ENCODE data around the gene APBB1.

APBB1 gene

GRCh38 chr11:6356503-6357055, 62.3 kb downstream of the APBB1 start:
- Histone ChIP-seq H3K79me2 (no peaks in the 10 kb centered on the region), H3K9ac (no peak overlapping the region), H3K27me3 (ENCODE audit: control insufficient read depth, insufficient read depth, low read length) (no peaks in the 10 kb centered on the region), H3K27ac (no peak overlapping the region), H3K4me1 (no peaks in the 10 kb centered on the region), H3K9me3 (ENCODE audit: control insufficient read depth, low read length) (no peaks in the 10 kb centered on the region), H3K4me2 (ENCODE audit: low read length) (no peak overlapping the region), H2AFZ (no peak overlapping the region), H3K36me3 (ENCODE audit: control insufficient read depth, insufficient read depth, low read length) (no peaks in the 10 kb centered on the region), H3K4me3 (ENCODE audit: low read depth, low read length) (no peak overlapping the region)
- TF ChIP-seq, protein P1, sequence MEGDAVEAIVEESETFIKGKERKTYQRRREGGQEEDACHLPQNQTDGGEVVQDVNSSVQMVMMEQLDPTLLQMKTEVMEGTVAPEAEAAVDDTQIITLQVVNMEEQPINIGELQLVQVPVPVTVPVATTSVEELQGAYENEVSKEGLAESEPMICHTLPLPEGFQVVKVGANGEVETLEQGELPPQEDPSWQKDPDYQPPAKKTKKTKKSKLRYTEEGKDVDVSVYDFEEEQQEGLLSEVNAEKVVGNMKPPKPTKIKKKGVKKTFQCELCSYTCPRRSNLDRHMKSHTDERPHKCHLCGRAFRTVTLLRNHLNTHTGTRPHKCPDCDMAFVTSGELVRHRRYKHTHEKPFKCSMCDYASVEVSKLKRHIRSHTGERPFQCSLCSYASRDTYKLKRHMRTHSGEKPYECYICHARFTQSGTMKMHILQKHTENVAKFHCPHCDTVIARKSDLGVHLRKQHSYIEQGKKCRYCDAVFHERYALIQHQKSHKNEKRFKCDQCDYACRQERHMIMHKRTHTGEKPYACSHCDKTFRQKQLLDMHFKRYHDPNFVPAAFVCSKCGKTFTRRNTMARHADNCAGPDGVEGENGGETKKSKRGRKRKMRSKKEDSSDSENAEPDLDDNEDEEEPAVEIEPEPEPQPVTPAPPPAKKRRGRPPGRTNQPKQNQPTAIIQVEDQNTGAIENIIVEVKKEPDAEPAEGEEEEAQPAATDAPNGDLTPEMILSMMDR (IDR thresholded peaks at IDR 0.05) = no peak

DNA sequence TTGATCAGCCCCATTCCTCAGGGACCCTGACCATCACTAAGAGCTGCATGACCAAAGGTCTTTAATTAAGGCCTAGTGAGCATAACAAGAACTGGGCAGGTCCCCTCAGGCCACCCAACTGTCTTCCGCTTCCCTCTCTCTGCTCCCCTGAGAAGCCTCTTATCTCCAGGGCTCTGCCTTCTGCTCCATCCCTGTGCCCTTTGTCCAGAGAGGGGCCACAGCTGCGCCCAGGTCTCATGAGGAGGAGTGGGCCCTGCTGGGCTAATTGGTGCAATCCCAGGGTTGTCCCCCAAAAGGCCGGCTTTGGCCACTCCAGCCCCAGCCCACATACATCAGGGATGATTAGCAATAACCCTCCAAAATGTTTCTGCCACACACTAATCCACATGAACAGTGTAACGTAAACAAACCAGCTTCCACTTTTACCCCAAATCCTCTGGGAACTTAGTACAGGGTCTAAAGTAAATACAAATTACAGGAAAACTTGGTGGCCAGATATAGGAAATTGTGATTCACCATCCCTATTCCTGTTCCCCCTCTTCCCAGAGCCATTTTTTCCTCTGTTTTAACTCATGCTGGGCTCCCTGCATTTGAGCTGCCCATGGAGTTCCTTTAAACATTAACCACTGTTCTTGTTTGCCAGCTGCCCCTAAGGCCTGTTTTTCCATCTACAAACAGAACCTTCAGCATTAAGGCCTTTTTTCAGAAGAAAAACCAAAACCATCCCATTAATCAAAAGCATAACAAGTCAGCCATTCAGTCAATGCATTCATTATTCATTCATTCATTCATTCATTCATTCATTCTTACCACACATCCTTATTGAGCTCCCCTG, 64.0 kb downstream of the APBB1 start:
- Histone ChIP-seq H3K9ac (no peak overlapping the region), H2AFZ (no peak overlapping the region), H3K27me3 (ENCODE audit: control insufficient read depth, insufficient read depth, low read length) (no peaks in the 10 kb centered on the region), H3K9me3 (ENCODE audit: control insufficient read depth, low read length) (no peaks in the 10 kb centered on the region), H3K4me3 (ENCODE audit: low read depth, low read length) (no peak overlapping the region), H3K4me2 (ENCODE audit: low read length) (no peak overlapping the region), H3K4me1 (no peaks in the 10 kb centered on the region), H3K79me2 (no peaks in the 10 kb centered on the region), H3K27ac (no peak overlapping the region), H3K36me3 (ENCODE audit: control insufficient read depth, insufficient read depth, low read length) (no peaks in the 10 kb centered on the region)
- TF ChIP-seq, protein P1 (IDR thresholded peaks at IDR 0.05) = no peak

DNA sequence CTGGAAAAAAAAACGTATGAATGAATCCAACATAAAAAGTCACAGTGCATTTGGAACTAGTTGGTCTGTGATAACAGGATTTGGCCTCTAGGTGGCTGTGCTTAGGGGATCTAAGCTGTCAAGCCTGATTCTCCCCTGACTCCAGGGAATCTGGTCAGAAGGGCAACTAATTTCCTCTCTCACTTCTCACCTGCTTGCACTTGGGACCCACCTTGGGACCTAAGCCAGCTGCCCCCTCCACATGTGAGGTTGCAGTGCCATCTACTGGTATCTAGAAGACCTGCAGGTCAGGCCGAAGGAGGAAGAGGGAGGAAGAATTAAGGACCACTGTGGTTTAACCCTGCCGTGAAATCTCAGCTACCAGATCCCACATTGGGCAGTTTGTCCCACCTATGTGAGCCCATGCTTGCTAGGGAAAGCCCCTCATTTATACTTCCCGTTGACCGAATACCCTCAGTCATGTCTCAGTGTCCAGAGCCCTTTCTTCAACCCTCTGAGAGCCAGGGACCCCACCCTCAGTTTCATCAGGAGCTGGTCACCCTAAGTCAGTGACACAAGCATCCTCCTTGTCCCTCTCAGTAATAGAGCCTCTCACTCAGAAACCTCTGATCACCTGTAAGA, 65.4 kb downstream of the APBB1 start:
- Histone ChIP-seq H3K4me2 (ENCODE audit: low read length) (no peak overlapping the region), H3K9me3 (ENCODE audit: control insufficient read depth, low read length) (no peaks in the 10 kb centered on the region), H3K27me3 (ENCODE audit: control insufficient read depth, insufficient read depth, low read length) (no peaks in the 10 kb centered on the region), H2AFZ (no peak overlapping the region), H3K79me2 (no peaks in the 10 kb centered on the region), H3K4me3 (ENCODE audit: low read depth, low read length) (no peak overlapping the region), H3K9ac (no peak overlapping the region), H3K4me1 (no peaks in the 10 kb centered on the region), H3K27ac (no peak overlapping the region), H3K36me3 (ENCODE audit: control insufficient read depth, insufficient read depth, low read length) (no peaks in the 10 kb centered on the region)
- TF ChIP-seq, protein P1 (IDR thresholded peaks at IDR 0.05) = peak; percentile 70

- TF ChIP-seq, protein P1 (IDR thresholded peaks at IDR 0.05) = no peak
- H3K4me1 ChIP-seq = no peaks in the 10 kb centered on the region
- H3K27me3 ChIP-seq (ENCODE audit: control insufficient read depth, insufficient read depth, low read length) = no peaks in the 10 kb centered on the region
- no peaks in the 10 kb centered on the region for H3K9me3 ChIP-seq (ENCODE audit: control insufficient read depth, low read length)
- H3K9ac ChIP-seq = no peak overlapping the region
- H3K79me2 ChIP-seq = no peaks in the 10 kb centered on the region
- no peak overlapping the region for H3K4me3 ChIP-seq (ENCODE audit: low read depth, low read length)
- H3K4me2 ChIP-seq (ENCODE audit: low read length) = no peak overlapping the region
- H3K27ac ChIP-seq = no peak overlapping the region
- no peak overlapping the region for H2AFZ ChIP-seq
- no peaks in the 10 kb centered on the region for H3K36me3 ChIP-seq (ENCODE audit: control insufficient read depth, insufficient read depth, low read length)
Measured at GRCh38 chr11:6351782-6352382, 67.0 kb downstream of the APBB1 start.
